Upper lobe of left lung (tissue), 6 donors: ENCODE measurements around the gene JARID2. TPM values are rescaled to one million over a fixed set of nuclear protein-coding genes. Genes with fewer than 3 reads are reported as not detected.

Experiments
- ATAC-seq, 2 donors: fragments of 200-7000 bp; cut with Tn5 transposase; one replicate each; pipeline ENCODE4 v1.9.1; 2022; ENCODE audit warnings: mild to moderate bottlenecking in 2 of 2, moderate library complexity in 2 of 2; ENCODE audit not compliant: low FRiP score in 2 of 2
- DNase-seq, 2 donors: peaks; one replicate each; pipeline ENCODE4 v3.0.0-alpha.2; 2019 to 2020
- H3K27ac ChIP-seq, 4 donors: fragments of 200-600 bp; sonication (generic); one replicate each; pipeline ENCODE4 v1.5.1; 2016 to 2019
- H3K27me3 ChIP-seq, 4 donors: fragments of 200-600 bp; sonication (generic); one replicate each; pipeline ENCODE4 v1.5.1; 2017 to 2019
- H3K36me3 ChIP-seq, 4 donors: fragments of 200-600 bp; sonication (generic); one replicate each; pipeline ENCODE4 v1.5.1; 2016 to 2019
- H3K4me1 ChIP-seq, 4 donors: fragments of 200-600 bp; sonication (generic); one replicate each; pipeline ENCODE4 v1.5.1; 2018 to 2019
- H3K4me3 ChIP-seq, 4 donors: fragments of 200-600 bp; sonication (generic); one replicate each; pipeline ENCODE4 v1.5.1; 2017 to 2019; ENCODE audit warnings: mild to moderate bottlenecking in 2 of 4, moderate library complexity in 1 of 4
- H3K9me3 ChIP-seq, 4 donors: fragments of 200-600 bp; sonication (generic); one replicate each; pipeline ENCODE4 v1.5.1; 2018 to 2019
- EP300 ChIP-seq, 4 donors: sonication (generic); formaldehyde crosslinking; IDR thresholded peaks; one replicate each; pipeline ENCODE4 v1.5.1; 2017; ENCODE audit warnings: antibody characterized with exemption in 4 of 4, control low read depth in 2 of 4
- POLR2A ChIP-seq, 4 donors: fragments of 450-650 bp; IDR thresholded peaks; one replicate each; pipeline ENCODE4 v1.5.1; 2016 to 2017; ENCODE audit warnings: antibody characterized with exemption in 4 of 4, mild to moderate bottlenecking in 2 of 4
- POLR2AphosphoS5 ChIP-seq, 2 donors: sonication (generic); formaldehyde crosslinking; IDR thresholded peaks; one replicate each; pipeline ENCODE4 v1.5.1; 2017; ENCODE audit warnings: antibody characterized with exemption in 2 of 2
- WGBS, 2 donors: methylation state at CpG; one replicate each; pipeline ENCODE4 v1.1.5; 2017 to 2018; 5-methylcytosine and 5-hydroxymethylcytosine counted together
- total RNA-seq, 6 donors: library from RNA; depleted of rRNA in 4 of 6; stranded (reverse); fragments of >200 nt in 4 of 6; gene quantifications; one replicate each; pipeline versions ENCODE4 v1.1.0 to v1.2.1, GENCODE V29; 2016 to 2021
- TF ChIP-seq, protein P1 (sequence below), 6 experiments: fragments of 450-650 bp in 4 of 6; fragments of 200-600 bp in 2 of 6; sonication (generic) in 2 of 6; IDR thresholded peaks; one replicate each; pipeline ENCODE4 v1.5.1; 2016 to 2019; ENCODE audit warnings: antibody characterized with exemption in 6 of 6
- donor health status: DM: no; HTN: no; CAD: no; lungs with moderate emphysema.
- donor health status: DM: no; HTN: yes; CAD: no; lungs with severe emphysema.

The JARID2 gene
- total RNA-seq, 6 donors from 2014 or later, result 9.6 to 37.7 (median 16.4) TPM

DNA sequence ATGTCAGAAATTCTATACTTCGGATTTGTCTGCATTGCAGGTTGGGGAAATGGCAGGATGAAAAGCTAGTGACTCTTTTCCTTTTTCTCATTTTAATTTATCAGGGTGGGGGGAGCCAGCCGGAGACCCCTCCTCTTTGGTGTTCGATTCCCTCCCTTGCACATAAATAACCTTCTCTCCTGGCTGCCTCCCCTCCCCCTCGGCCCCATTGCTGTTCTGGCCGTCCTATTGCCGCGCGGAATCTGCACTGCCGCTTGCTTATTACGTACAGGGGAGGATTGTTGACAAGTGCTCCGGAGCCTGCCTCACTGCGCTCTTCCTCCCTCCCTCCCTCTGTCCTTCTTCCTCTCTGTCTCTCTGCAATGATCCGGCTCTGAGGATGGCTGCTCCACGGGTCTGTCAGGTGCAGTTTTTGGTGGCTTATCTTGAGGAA, 154.7 kb downstream of the JARID2 start:
- peak overlapping the region in 3 of 4 donors; percentile 31 to 43 (median 40) for H3K4me3 ChIP-seq
- no peaks in the 10 kb centered on the region for H3K36me3 ChIP-seq
- H3K27ac ChIP-seq, result peak overlapping the region in 3 of 4 donors; percentile 40 to 66 (median 62)
- TF ChIP-seq POLR2AphosphoS5 (IDR thresholded peaks at IDR 0.05), result peak in 1 of 2 donors; percentile 18
- TF ChIP-seq, protein P1, sequence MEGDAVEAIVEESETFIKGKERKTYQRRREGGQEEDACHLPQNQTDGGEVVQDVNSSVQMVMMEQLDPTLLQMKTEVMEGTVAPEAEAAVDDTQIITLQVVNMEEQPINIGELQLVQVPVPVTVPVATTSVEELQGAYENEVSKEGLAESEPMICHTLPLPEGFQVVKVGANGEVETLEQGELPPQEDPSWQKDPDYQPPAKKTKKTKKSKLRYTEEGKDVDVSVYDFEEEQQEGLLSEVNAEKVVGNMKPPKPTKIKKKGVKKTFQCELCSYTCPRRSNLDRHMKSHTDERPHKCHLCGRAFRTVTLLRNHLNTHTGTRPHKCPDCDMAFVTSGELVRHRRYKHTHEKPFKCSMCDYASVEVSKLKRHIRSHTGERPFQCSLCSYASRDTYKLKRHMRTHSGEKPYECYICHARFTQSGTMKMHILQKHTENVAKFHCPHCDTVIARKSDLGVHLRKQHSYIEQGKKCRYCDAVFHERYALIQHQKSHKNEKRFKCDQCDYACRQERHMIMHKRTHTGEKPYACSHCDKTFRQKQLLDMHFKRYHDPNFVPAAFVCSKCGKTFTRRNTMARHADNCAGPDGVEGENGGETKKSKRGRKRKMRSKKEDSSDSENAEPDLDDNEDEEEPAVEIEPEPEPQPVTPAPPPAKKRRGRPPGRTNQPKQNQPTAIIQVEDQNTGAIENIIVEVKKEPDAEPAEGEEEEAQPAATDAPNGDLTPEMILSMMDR (IDR thresholded peaks at IDR 0.05), result no peak
- TF ChIP-seq POLR2A (IDR thresholded peaks at IDR 0.05), result no peak
- peaks cover 31 to 44% (median 37%) of the 10 kb centered on the region in 4 donors for H3K4me1 ChIP-seq
- ATAC-seq, result peak; percentile 72 to 78
- 5 to 14% methylated on average over 14 of the region's 14 CpGs for WGBS, 2 donors
- no peaks in the 10 kb centered on the region for H3K27me3 ChIP-seq
- no peaks in the 10 kb centered on the region for H3K9me3 ChIP-seq
- peak; percentile 10 to 70 for DNase-seq

DNA sequence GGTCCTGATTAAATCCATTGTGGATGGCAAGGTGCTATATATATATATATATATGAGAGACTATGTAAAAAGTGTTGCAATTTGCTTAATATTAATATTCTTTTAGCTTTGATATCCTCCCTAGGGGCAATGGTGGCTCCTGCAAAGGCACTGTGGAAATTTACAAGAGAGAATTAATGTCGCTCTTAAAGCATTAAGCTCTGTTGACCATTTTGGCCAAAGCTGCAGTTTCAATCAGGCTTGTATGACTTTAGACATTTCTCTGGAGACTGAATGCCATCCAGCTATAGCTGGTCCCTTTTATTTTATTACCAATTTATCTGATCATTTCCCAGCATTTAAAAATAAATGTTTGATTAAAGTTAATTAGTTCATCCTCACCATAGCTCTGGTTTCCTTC, 155.3 kb downstream of the JARID2 start:
- ATAC-seq (no peak), DNase-seq (no peak)
- H3K9me3 ChIP-seq, result no peaks in the 10 kb centered on the region
- H3K4me1 ChIP-seq, result peaks cover 31 to 44% (median 37%) of the 10 kb centered on the region in 4 donors
- H3K27me3 ChIP-seq, result no peaks in the 10 kb centered on the region
- 77 to 86% methylated on average over 1 of the region's 1 CpG for WGBS, 2 donors
- H3K36me3 ChIP-seq, result no peaks in the 10 kb centered on the region
- H3K4me3 ChIP-seq, result peak overlapping the region in 2 of 4 donors; percentile 40 to 43
- no peak for TF ChIP-seq POLR2A (IDR thresholded peaks at IDR 0.05)
- TF ChIP-seq POLR2AphosphoS5 (IDR thresholded peaks at IDR 0.05), result no peak
- TF ChIP-seq, protein P1 (IDR thresholded peaks at IDR 0.05), result no peak
- TF ChIP-seq EP300 (IDR thresholded peaks at IDR 0.05), result no peak
- H3K27ac ChIP-seq, result peak overlapping the region in 2 of 4 donors; percentile 40 to 66

DNA sequence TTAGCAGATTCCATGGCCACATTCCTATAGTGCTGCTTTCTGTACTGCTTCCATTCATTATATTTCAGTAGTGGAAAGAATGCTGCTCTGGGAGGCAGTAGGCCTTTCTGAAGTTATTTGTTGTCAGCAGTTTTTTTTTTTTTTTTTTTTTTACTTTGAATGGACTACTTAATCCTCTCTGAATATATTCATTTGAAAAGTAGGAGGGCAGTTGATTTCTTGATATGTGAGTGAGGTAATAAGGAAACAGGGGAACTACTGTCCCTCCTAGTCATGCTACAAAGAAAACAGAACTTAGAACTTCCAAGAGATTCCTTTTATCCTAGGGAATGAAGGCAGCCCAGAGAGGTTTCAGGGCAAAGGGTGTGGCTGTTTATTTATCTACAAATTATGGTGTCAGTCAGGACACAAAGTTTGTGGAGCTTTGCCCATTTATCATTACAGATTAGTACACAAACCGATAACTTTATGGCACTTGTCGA, 155.9 kb downstream of the JARID2 start:
- Histone ChIP-seq H3K4me3 (no peak overlapping the region), H3K9me3 (no peaks in the 10 kb centered on the region), H3K27me3 (no peaks in the 10 kb centered on the region), H3K4me1 (peaks cover 31 to 44% (median 37%) of the 10 kb centered on the region in 4 donors), H3K27ac (peak overlapping the region in 1 of 4 donors; percentile 4), H3K36me3 (no peaks in the 10 kb centered on the region)
- WGBS, 2 donors, result 52 to 58% methylated on average over 2 of the region's 2 CpGs
- ATAC-seq (no peak), DNase-seq (no peak)
- TF ChIP-seq POLR2A (IDR thresholded peaks at IDR 0.05), result no peak

DNA sequence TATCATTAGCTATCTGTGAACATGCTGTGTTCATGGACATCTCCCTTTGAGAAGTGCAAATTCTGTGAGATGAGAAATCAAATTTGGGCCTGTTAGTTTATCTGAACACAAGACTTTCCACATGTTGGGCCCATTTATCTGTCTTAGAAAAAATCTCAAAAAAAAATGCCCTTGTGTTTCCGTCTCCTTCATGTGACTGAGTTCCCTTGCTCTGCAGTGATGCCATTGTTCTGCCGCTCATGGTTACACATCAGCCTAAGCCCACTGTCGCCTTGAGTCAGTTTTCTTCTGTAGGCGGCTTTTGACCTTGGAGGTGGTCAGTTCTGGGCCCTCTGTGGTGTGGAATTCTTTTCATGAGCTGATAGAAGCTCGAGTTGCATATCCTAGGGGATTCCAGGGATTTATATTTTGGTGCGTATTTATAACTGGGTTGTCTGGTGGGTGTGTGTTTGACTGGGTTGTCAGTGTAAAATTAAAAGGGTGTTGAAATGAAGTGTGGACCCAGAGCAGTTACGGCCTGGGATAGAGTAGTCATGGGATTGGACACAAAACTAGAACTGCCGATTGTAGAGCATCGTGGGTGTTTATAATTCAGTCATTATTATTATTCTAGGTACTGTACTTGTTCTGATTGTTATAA, 156.7 kb downstream of the JARID2 start:
- no peaks in the 10 kb centered on the region for H3K27me3 ChIP-seq
- H3K9me3 ChIP-seq, result no peaks in the 10 kb centered on the region
- DNase-seq (no peak), ATAC-seq (no peak)
- 87 to 95% methylated on average over 9 of the region's 9 CpGs for WGBS, 2 donors
- H3K4me1 ChIP-seq, result peaks cover 31 to 44% (median 37%) of the 10 kb centered on the region in 4 donors
- no peak for TF ChIP-seq POLR2AphosphoS5 (IDR thresholded peaks at IDR 0.05)
- TF ChIP-seq, protein P1 (IDR thresholded peaks at IDR 0.05), result no peak
- no peak for TF ChIP-seq POLR2A (IDR thresholded peaks at IDR 0.05)
- no peak for TF ChIP-seq EP300 (IDR thresholded peaks at IDR 0.05)
- H3K4me3 ChIP-seq, result no peak overlapping the region
- H3K27ac ChIP-seq, result no peak overlapping the region
- no peaks in the 10 kb centered on the region for H3K36me3 ChIP-seq

DNA sequence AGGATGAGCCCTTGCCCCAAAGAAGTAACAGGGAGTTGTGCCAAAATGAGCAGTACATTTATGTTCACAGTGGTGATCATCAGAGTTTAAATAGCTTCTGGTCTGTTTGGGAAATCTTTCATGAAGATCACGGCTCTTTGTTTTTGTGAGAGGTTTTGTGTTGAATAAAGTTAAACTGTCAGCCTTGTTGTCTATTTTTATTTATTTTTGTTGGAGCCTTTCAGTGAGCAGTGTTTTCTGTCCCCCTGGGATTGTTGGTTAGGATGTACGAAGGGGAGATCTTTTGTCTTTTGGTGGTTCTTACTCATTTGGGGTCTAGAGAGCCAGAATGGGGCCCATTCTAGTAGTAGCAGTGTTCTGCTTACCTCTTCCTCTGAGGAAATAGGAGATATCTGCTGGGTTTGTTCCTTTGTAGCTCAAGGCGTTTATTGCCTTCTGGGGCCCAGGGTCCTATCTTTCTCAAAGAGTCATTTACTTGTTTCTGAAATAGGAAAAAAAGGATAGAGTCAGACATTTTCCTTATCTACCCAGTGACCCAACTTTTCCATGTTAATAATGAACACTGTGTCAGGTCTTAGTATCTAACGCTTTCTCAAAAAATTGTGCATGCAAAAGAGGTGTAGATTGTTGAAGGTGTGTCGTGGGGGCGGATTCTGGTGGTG, 157.4 kb downstream of the JARID2 start:
- ATAC-seq (no peak), DNase-seq (no peak)
- no peak overlapping the region for H3K27ac ChIP-seq
- no peak for TF ChIP-seq EP300 (IDR thresholded peaks at IDR 0.05)
- TF ChIP-seq POLR2AphosphoS5 (IDR thresholded peaks at IDR 0.05), result no peak
- TF ChIP-seq, protein P1 (IDR thresholded peaks at IDR 0.05), result no peak
- no peak for TF ChIP-seq POLR2A (IDR thresholded peaks at IDR 0.05)
- H3K27me3 ChIP-seq, result no peaks in the 10 kb centered on the region
- WGBS, 2 donors, result 86 to 89% methylated on average over 6 of the region's 6 CpGs
- H3K36me3 ChIP-seq, result no peaks in the 10 kb centered on the region
- peaks cover 31 to 44% (median 36%) of the 10 kb centered on the region in 4 donors for H3K4me1 ChIP-seq
- no peaks in the 10 kb centered on the region for H3K9me3 ChIP-seq
- H3K4me3 ChIP-seq, result no peak overlapping the region
